Kidney (tissue), 14 donors: ENCODE measurements around the gene CDC42BPG. TPM values are rescaled to one million over a fixed set of nuclear protein-coding genes. Genes with fewer than 3 reads are reported as not detected.

Source experiments
- DNase-seq, 5 donors: peaks; one replicate each; pipeline ENCODE4 v3.0.0-alpha.2; 2013 to 2020
- FAIRE-seq: peaks from 2 replicates; lab custom pipeline; 2012; peaks lifted over from hg19 to GRCh38; lab: Jason Lieb, UNC
- H3K27ac ChIP-seq, 2 donors: one replicate each; pipeline ENCODE4 v1.7.0; 2013; ENCODE audit warnings: low read depth in 2 of 2, low read length in 2 of 2, inconsistent platforms in 1 of 2
- H3K27me3 ChIP-seq: one replicate; pipeline ENCODE4 v1.7.1; 2013; ENCODE audit warnings: low read length, inconsistent platforms; ENCODE audit not compliant: control insufficient read depth, insufficient read depth
- H3K36me3 ChIP-seq, 3 donors: one replicate each; pipeline versions ENCODE4 v1.7.0 to v1.7.1; 2013; ENCODE audit warnings: low read length in 3 of 3, control low read depth in 1 of 3, inconsistent platforms in 1 of 3; ENCODE audit not compliant: insufficient read depth in 3 of 3, control insufficient read depth in 2 of 3
- H3K4me1 ChIP-seq, 3 donors: one replicate each; pipeline versions ENCODE4 v1.7.0 to v1.7.1; 2013; ENCODE audit warnings: low read length in 3 of 3, inconsistent platforms in 1 of 3, low read depth in 1 of 3; ENCODE audit not compliant: control insufficient read depth in 2 of 3, insufficient read depth in 2 of 3
- H3K4me3 ChIP-seq, 3 donors: one replicate each; pipeline versions ENCODE4 v1.7.0 to v1.8.1; 2013; ENCODE audit warnings: low read length in 3 of 3, control low read depth in 1 of 3, inconsistent platforms in 1 of 3
- H3K9ac ChIP-seq, 3 donors: one replicate each; pipeline versions ENCODE4 v1.7.0 to v1.7.1; 2013; ENCODE audit warnings: low read length in 3 of 3, control low read depth in 1 of 3, inconsistent platforms in 1 of 3
- H3K9me3 ChIP-seq, 3 donors: one replicate each; pipeline versions ENCODE4 v1.7.0 to v1.7.1; 2013; ENCODE audit warnings: low read length in 3 of 3, control low read depth in 1 of 3, inconsistent platforms in 1 of 3; ENCODE audit not compliant: control insufficient read depth in 2 of 3, insufficient read depth in 1 of 3
- CTCF ChIP-seq: IDR thresholded peaks from 3 replicates; pipeline ENCODE4 v1.5.1; 2012; ENCODE audit warnings: mild to moderate bottlenecking, moderate library complexity, borderline replicate concordance; ENCODE audit not compliant: insufficient read depth; ENCODE audit errors: extremely low read depth
- intact Hi-C: fragments of 100-400 bp; cut with DNase I; formaldehyde crosslinking; loops from one replicate; pipeline ENCODE4 v1.11.1; 2022
- polyA plus RNA-seq: library from polyadenylated mRNA; stranded (reverse); fragments of 350-450 nt; fragmentation: Illumina TruSeq; extraction: RNeasy Lipid Tissue Mini Kit (QIAGEN cat#74804); gene quantifications from one replicate; pipeline ENCODE4 v1.2.3, GENCODE V29; 2014; ENCODE audit warnings: low read depth, low replicate concordance; ENCODE audit not compliant: insufficient read depth
- total RNA-seq: library from RNA; stranded (reverse); fragmentation: NEBNext Ultra II Directional; extraction: Animal tissue kit (Norgen Biotek cat#: 25700); gene quantifications from one replicate; pipeline ENCODE4 v1.2.1, GENCODE V29; 2021
- donor health status: control.
- donor health status: control.
- donor health status: control.
- donor health status: control.
- donor health status: control.
- donor health status: DM: yes; HTN: yes; CAD: no.
- donor health status: Normal renal cell carcinoma (clear cell type).

CDC42BPG gene
- total and polyA plus RNA-seq, 2 donors from 2014 or later = 4.5 to 20.7 TPM

- Histone ChIP-seq H3K4me1 (peaks cover 0 to 28% (median 0%) of the 10 kb centered on the region in 3 donors), H3K27me3 (no peaks in the 10 kb centered on the region), H3K36me3 (peaks cover 0 to 20% (median 13%) of the 10 kb centered on the region in 3 donors), H3K9ac (no peak overlapping the region), H3K27ac (peak overlapping the region; percentile 2 to 34), H3K4me3 (no peak overlapping the region), H3K9me3 (no peaks in the 10 kb centered on the region)
- DNase-seq (peak in 1 of 5 donors; percentile 95), FAIRE-seq (no peak)
- TF ChIP-seq CTCF = no peak
- intact Hi-C loops = no loop called here
These were observed 12.2 kb upstream of the CDC42BPG start for GRCh38 chr11:64856382-64857227.

- Histone ChIP-seq H3K9me3 (no peaks in the 10 kb centered on the region), H3K27me3 (no peaks in the 10 kb centered on the region), H3K36me3 (peaks cover 0 to 20% (median 13%) of the 10 kb centered on the region in 3 donors), H3K4me1 (peaks cover 0 to 30% (median 0%) of the 10 kb centered on the region in 3 donors), H3K9ac (no peak overlapping the region), H3K4me3 (no peak overlapping the region), H3K27ac (peak overlapping the region in 1 of 2 donors; percentile 65)
- FAIRE-seq (no peak), DNase-seq (no peak)
- TF ChIP-seq CTCF = no peak
- intact Hi-C loops = no loop called here
These were observed 11.3 kb upstream of the CDC42BPG start for GRCh38 chr11:64855596-64856304.

- Histone ChIP-seq H3K9ac (no peak overlapping the region), H3K36me3 (peaks cover 0 to 17% (median 9%) of the 10 kb centered on the region in 3 donors), H3K9me3 (no peaks in the 10 kb centered on the region), H3K4me1 (peaks cover 0 to 27% (median 0%) of the 10 kb centered on the region in 3 donors), H3K4me3 (no peak overlapping the region), H3K27me3 (no peaks in the 10 kb centered on the region), H3K27ac (peak overlapping the region; percentile 43 to 65)
- FAIRE-seq (no peak), DNase-seq (peak in 1 of 5 donors; percentile 96)
- no peak for TF ChIP-seq CTCF
- intact Hi-C loops = loop anchor here (5.0 kb wide), 1 partner anchor 37 kb away; no protein-coding TSS in a partner anchor
These were observed 10.4 kb upstream of the CDC42BPG start for GRCh38 chr11:64854534-64855502.
